Loucy (cell line): ENCODE results near the gene DNAJC24.

Experiments used
- H2AFZ ChIP-seq: fragments of 200-600 bp; sonication (generic); 2 replicates; pipeline ENCODE4 v1.6.0; 2016; ENCODE audit warnings: antibody characterized with exemption, mild to moderate bottlenecking, low read length, moderate library complexity
- H3F3A ChIP-seq: fragments of 200-600 bp; 2 replicates; pipeline ENCODE4 v1.6.0; 2016; ENCODE audit warnings: antibody characterized with exemption, low read depth, mild to moderate bottlenecking
- H3K27me3 ChIP-seq: fragments of 200-600 bp; sonication (generic); 2 replicates; pipeline ENCODE4 v1.6.1; 2014; ENCODE audit warnings: low read length, mild to moderate bottlenecking; ENCODE audit not compliant: insufficient read depth, poor library complexity, severe bottlenecking
- H3K36me3 ChIP-seq: fragments of 200-600 bp; sonication (generic); 2 replicates; pipeline ENCODE4 v1.6.1; 2016; ENCODE audit warnings: low read length; ENCODE audit not compliant: insufficient read depth
- H3K4me1 ChIP-seq: fragments of 200-600 bp; sonication (generic); 2 replicates; pipeline ENCODE4 v1.5.1; 2014; ENCODE audit warnings: low read length, mild to moderate bottlenecking; ENCODE audit not compliant: insufficient read depth, poor library complexity, severe bottlenecking
- H3K4me2 ChIP-seq: fragments of 200-600 bp; sonication (generic); 2 replicates; pipeline ENCODE4 v1.6.0; 2014; ENCODE audit warnings: antibody characterized with exemption, low read length, low read depth, mild to moderate bottlenecking; ENCODE audit not compliant: poor library complexity, severe bottlenecking
- H3K4me3 ChIP-seq: fragments of 200-600 bp; sonication (generic); 2 replicates; pipeline ENCODE4 v1.5.1; 2014; ENCODE audit warnings: low read length, mild to moderate bottlenecking, mixed read lengths; ENCODE audit not compliant: poor library complexity, severe bottlenecking
- H3K79me2 ChIP-seq: fragments of 200-600 bp; sonication (generic); 2 replicates; pipeline ENCODE4 v1.6.1; 2014; ENCODE audit warnings: low read length; ENCODE audit not compliant: insufficient read depth
- H3K9ac ChIP-seq: fragments of 200-600 bp; sonication (generic); 2 replicates; pipeline ENCODE4 v1.6.0; 2014; ENCODE audit warnings: mild to moderate bottlenecking, low read depth, low read length, moderate library complexity; ENCODE audit not compliant: poor library complexity, severe bottlenecking
- H3K9me2 ChIP-seq: fragments of 200-600 bp; sonication (generic); replicated peaks from 2 replicates; pipeline ENCODE4 v1.6.1; 2016; ENCODE audit warnings: low read depth, low read length, mixed read lengths
- H3K9me3 ChIP-seq: fragments of 200-600 bp; sonication (generic); 2 replicates; pipeline ENCODE4 v1.6.1; 2014; ENCODE audit warnings: mild to moderate bottlenecking, antibody characterized with exemption, low read length, low read depth; ENCODE audit not compliant: insufficient read depth
- H4K20me1 ChIP-seq: fragments of 200-600 bp; sonication (generic); 2 replicates; pipeline ENCODE4 v1.6.0; 2014; ENCODE audit warnings: antibody characterized with exemption, low read length, mild to moderate bottlenecking; ENCODE audit not compliant: insufficient read depth, poor library complexity, severe bottlenecking
- CTCF ChIP-seq: fragments of 200-600 bp; sonication (generic); conservative IDR thresholded peaks from 2 replicates; pipeline ENCODE4 v1.5.1; 2014; ENCODE audit warnings: mild to moderate bottlenecking, antibody characterized with exemption, low read length
- EZH2phosphoT487 ChIP-seq: fragments of 200-600 bp; IDR thresholded peaks from 2 replicates; pipeline ENCODE4 v1.6.1; 2018; ENCODE audit warnings: antibody characterized with exemption, mild to moderate bottlenecking, moderate library complexity, borderline replicate concordance

Gene DNAJC24

GRCh38 chr11:31433851-31434250 lies 64.2 kb downstream of the DNAJC24 start:
- Histone ChIP-seq H3K79me2 (no peaks in the 10 kb centered on the region), H4K20me1 (no peaks in the 10 kb centered on the region)

GRCh38 chr11:31437742-31438435 lies 68.2 kb downstream of the DNAJC24 start:
- Histone ChIP-seq H3K4me3 (no peak overlapping the region), H3K36me3 (no peaks in the 10 kb centered on the region), H3K79me2 (no peaks in the 10 kb centered on the region), H4K20me1 (no peaks in the 10 kb centered on the region), H3F3A (no peaks in the 10 kb centered on the region), H3K9ac (no peak overlapping the region), H3K4me1 (no peaks in the 10 kb centered on the region), H3K27me3 (no peaks in the 10 kb centered on the region), H3K9me2 (no peaks in the 10 kb centered on the region), H2AFZ (no peak overlapping the region), H3K4me2 (no peak overlapping the region), H3K9me3 (no peaks in the 10 kb centered on the region)
- no peak for TF ChIP-seq EZH2phosphoT487
- TF ChIP-seq CTCF: no peak

More at GRCh38 chr11:31433851-31434250, 64.2 kb downstream of the DNAJC24 start:
- TF ChIP-seq CTCF: no peak
- TF ChIP-seq EZH2phosphoT487: no peak
- Histone ChIP-seq H3K9me3 (no peaks in the 10 kb centered on the region), H3K9me2 (no peaks in the 10 kb centered on the region), H3K9ac (no peak overlapping the region), H3K4me3 (no peak overlapping the region), H2AFZ (no peak overlapping the region), H3K36me3 (0 out of 2 replicates have a peak, but pooled peaks cover 3% of the 10 kb centered on the region), H3K4me1 (no peaks in the 10 kb centered on the region), H3F3A (no peaks in the 10 kb centered on the region), H3K4me2 (no peak overlapping the region), H3K27me3 (no peaks in the 10 kb centered on the region)

GRCh38 chr11:31441296-31441695 lies 71.6 kb downstream of the DNAJC24 start:
- Histone ChIP-seq H4K20me1 (no peaks in the 10 kb centered on the region), H3F3A (no peaks in the 10 kb centered on the region), H3K79me2 (no peaks in the 10 kb centered on the region), H3K36me3 (no peaks in the 10 kb centered on the region), H3K4me3 (no peak overlapping the region), H3K4me2 (no peak overlapping the region), H2AFZ (no peak overlapping the region), H3K9me2 (no peaks in the 10 kb centered on the region), H3K9me3 (no peaks in the 10 kb centered on the region), H3K27me3 (no peaks in the 10 kb centered on the region), H3K9ac (no peak overlapping the region), H3K4me1 (no peaks in the 10 kb centered on the region)
- TF ChIP-seq CTCF: no peak
- TF ChIP-seq EZH2phosphoT487: no peak
